Daoy (cell line): ENCODE data around the gene TFAP2E. TPM values are rescaled to one million over a fixed set of nuclear protein-coding genes. Genes with fewer than 3 reads are reported as not detected.

Source experiments
- DNase-seq: peaks from one replicate; pipeline ENCODE4 v3.0.0-alpha.2; 2015; ENCODE audit warnings: low read depth
- total RNA-seq: library from RNA; depleted of rRNA; stranded (reverse); fragments of >200 nt; shearing (Covaris generic); gene quantifications from 2 replicates; pipeline ENCODE4 v1.2.3, GENCODE V29; 2014; rRNA removed

The TFAP2E gene
- total RNA-seq = 0.06 and 0.21 TPM in 2 replicates

GRCh38 chr1:35573198-35574124 lies at the start of gene TFAP2E:
TFAP2E (plus strand) TSS chr1:35573314; CDS start chr1:35573578, 264 bp downstream.
- DNase-seq = peak; percentile 54

- DNase-seq = no peak
Measured at GRCh38 chr1:35524106-35524505, 49.0 kb upstream of the TFAP2E start.

DNA sequence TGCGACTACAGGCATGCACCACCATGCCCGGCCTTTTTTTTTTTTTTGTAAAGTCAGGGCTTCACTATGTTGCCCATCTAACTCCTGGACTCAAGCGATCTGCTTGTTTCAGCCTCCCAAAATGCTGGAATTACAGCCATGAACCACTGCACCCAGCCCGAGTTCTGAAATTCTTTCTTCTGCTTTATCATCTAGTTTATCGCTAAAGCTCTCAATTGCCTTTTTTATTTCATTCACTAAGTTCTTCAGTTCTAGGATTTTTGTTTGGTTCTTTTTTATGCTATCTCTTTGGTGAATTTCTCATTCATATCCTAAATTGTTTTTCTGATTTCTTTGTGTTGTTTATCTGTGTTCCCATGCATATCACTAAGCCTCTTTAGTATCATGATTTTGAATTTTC lies 42.9 kb upstream of the TFAP2E start:
- no peak for DNase-seq

- no peak for DNase-seq
Measured at GRCh38 chr1:35530946-35531345, 42.2 kb upstream of the TFAP2E start.

- DNase-seq = no peak
Measured at GRCh38 chr1:35531368-35531767, 41.7 kb upstream of the TFAP2E start.

- no peak for DNase-seq
Measured at GRCh38 chr1:35532497-35533223, 40.5 kb upstream of the TFAP2E start.

- no peak for DNase-seq
Measured at GRCh38 chr1:35533586-35533985, 39.5 kb upstream of the TFAP2E start.

DNA sequence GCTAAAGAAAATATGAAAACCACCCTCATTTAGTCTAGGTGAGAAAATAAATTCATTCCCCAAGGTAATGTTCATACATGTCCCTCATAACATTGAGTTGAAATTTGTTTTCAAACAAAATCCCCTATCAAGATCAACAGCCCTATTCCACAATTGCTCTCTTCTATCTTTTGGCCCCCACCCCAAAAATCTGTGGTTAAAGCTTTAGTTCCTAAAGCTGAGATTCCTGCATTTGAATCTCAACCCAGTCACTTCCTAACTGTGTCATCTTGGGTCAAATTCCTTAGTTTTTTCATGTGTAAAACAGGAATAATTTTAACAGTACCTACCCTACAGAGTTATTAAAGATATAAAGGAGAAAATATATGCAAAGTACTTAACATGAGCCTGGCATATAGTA lies 37.9 kb upstream of the TFAP2E start:
- no peak for DNase-seq

DNA sequence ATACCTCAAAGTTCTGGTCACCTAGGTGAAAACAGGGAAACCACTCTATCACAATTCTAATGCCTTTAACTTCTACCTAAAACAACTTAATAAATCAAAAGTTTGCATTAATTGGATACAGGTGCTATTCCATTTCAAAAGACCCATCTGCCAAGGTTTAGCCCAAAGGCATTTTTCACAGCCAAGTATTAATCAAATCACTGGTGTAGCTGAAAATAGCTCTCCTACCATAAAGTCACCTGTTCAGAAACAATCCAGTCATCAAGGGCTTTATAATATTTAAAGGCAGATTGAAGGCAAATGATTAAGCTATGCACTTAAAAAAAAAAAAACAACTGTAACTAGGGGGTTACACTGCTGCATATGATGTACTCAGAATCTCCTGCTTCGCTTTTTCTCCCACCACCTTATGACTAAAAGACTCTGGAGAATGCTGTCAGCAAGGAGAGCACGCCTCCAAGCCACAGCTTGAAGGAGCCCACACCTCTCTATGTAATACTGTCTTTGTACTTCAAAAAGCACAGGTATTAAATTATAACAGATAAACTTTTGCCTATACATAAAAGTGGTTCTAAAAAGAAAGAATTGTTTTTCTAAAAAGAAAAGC lies 36.5 kb upstream of the TFAP2E start:
- no peak for DNase-seq

DNA sequence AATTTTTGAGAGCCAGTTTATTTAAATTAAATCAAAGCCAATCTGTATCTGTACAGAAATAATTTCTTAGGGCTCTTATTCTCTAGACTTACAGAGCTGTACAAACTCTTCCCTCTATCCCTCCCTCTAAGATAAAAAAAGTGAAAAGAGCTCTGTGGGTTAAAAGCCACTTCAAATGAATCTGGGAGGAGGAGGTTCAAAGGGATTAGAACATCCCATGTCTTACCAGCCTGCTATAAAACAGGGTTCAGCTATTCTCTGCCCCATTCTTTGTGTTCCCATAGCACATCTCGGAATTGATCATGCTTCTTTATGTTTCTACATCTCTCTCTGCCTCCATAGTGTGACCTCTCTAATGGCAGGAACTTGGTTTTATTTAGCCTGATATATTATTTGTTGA lies 35.3 kb upstream of the TFAP2E start:
- no peak for DNase-seq

GRCh38 chr1:35539073-35539823 lies 33.9 kb upstream of the TFAP2E start:
- no peak for DNase-seq

DNA sequence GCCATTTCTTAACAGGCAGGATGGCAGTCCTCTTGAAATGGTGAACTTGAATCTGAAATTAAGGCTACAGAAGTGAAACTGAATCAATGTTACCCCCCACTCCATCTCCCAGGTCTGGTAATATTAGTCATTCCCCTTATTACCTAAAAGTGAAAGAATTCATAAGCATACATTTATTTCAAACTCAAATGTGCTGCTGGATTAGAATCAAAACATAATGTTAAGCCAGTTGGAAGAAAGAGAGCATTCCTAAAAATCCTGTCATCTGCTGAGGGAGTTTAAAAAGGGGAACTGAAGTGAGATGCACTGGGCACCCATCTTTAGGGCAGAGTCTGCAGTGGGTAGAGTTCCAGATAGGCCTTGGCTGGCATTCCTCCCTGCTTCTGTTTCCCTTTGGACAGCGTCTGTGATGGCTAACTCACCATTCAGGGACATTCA lies 33.3 kb upstream of the TFAP2E start:
- no peak for DNase-seq

DNA sequence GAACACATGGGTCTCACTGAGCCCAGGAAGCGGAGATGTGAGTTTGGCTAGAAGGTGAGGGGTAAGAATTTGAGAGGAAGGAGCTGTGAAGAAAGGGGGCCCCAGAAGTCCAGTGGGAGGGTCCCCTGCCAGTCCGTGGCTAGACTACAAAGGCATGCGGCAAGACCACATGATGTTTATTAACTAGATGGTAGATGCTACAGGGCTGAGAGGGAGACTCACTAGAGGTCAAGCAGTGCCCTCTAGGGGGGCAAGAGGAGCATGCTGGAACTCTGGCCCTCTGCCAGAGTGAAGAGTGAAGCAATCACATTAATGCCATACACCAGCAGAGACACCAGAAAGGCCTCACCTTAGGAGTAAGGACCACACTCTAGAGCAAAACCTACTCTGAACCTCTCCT lies 28.1 kb upstream of the TFAP2E start:
- DNase-seq = peak; percentile 49

DNA sequence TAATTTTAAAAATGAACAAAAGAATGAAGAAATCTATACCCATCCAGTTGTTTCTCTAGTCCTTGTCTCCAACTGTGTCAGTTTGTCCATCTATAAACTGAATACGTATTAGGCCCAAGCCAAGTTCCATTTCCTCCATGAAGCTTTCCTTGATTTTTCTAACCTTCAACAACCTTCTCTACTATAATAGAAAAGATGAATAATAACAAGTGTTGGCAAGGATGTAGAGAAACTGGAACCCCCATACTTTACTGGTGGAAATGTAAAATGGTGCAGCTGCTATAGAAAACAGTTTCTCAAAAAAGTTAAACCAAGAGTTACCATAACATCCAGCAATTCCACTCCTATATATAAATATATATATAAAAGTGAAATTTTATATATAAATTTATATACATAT lies 26.5 kb upstream of the TFAP2E start:
- DNase-seq = no peak

DNA sequence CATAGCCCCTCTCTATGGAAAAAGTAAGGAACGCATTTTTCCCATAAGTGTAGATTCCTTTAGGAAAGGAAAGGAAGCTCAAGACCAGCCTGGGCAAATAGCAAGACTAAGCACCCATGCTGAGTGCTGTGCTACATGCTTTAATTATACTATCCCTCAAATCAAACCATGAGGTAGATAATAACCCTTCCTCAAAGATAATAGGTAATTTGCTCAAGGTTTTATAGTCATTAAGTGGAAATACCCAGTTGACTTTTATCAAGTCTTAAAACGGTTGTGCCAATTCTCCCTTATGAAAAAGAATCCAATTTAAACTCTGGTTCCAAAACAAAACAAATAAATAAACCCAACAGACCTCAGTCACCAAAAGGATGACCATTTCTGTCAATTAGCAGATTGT lies 19.3 kb upstream of the TFAP2E start:
- no peak for DNase-seq

DNA sequence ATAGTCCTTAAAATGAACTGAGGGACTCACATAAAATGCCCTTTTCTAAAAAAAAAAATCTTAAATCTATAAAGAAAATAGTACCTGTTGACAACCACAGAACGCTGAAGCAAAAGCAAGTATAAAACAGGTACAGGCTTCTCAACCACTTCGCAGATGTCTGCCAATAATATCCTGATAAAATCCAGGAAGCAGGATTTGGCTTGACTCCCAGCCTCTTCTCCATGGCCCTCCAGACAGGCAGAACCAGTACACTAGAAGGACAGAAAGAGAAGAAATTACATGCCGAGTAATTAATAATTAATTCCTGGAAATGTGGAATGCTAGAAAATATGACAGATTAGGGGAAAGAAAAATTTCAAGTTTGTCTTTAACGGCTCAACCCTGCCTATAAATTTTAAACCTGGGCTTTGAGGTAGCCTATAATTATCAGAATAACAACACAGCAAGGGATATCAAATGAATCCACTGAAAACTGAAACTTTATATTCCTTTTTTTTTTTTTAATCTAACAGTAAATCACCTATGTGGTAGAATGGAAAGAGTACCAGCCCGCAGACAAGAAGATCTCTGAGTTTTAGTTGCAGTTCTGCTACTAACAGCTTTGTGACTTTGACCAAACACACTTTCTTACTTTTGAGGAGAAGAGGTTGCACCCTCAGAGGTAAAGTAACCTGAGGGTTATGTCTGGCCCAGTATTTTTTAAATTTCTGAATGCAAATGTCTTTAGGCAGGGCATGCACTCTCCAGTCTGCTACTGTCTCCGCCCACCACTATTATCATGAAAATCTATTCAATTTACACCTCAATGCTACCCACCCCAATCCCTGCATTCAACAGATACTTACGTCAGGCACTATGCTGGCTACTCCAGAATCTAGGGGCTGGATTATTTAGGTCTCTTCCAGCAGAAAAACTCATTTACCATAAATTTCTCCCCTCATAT lies 18.6 kb upstream of the TFAP2E start:
- DNase-seq = no peak

DNA sequence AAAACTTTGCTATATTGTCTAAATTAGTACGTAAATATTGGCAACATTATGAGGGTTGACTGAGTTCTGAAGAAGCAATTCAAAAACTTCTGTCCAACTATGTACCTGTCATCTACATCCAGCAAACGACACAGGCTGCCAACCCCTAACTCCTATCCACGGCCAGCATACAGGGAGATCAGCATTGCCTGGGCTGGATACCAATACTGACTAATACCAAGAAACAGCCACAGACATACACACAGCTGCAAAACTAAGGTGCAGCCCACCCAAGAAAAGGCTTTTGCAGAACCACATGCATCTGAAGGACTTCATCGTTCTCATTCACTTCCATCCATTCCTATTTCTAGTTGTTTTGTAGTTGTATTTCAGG lies 17.9 kb upstream of the TFAP2E start:
- DNase-seq = no peak

DNA sequence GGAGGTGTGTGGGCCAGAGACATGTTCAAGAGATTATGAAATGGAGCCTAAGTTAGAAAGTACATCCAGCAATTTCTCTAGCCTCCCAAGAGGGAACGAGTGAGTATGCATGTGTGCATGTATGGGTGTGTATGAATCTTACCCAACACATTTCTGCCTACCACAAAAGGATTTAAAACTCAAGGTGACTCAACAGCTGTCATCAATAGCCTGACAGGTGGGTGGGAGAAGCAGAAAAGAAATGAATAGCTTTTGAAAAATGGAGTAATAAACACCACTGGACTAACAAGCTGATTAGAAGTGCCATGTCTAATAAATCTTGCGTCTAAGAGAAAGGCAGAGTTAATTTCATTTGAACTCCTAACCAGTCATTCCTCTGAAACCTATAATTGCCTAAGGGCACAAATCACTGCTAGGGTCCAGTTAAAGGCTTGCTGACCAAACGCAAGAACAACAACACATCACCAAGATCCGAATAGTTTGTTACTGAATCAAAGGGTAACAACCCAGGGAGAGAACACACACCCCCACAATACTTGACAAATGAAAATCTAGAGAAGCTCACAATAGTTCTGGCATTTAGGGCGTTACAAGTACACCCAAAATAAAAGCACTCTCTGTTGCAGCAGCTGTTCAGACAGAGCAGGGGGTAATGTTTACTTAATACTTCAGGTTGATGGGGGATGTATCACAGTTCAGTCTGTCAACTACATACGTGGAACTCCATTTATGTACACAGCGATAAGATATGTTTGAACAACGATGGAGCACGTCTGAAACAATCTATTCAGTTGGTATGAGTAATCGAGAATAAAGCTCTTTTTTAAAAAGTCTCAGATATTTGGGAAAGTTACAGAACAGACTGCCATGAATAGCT lies 17.3 kb upstream of the TFAP2E start:
- DNase-seq = peak; percentile 60

- DNase-seq = no peak
Measured at GRCh38 chr1:35556484-35557117, 16.5 kb upstream of the TFAP2E start.
